ENCODE data around the gene LRMDA.

GRCh38 chr10:75884808-75885207, 453.4 kb downstream of the LRMDA start:
- TF ChIP-seq FOSL1 (IDR thresholded peaks at IDR 0.05; ENCODE audit: insufficient read depth, low read depth, low read length) (no peak), CTCF (IDR thresholded peaks at IDR 0.05; ENCODE audit: control extremely low read depth in 1 of 3, insufficient read depth in 1 of 3, low read depth in 1 of 3, low read length in 3 of 3) (no peak), SP1 (IDR thresholded peaks at IDR 0.05; ENCODE audit: low read depth, low read length) (no peak)
